M059J (cell line): ENCODE measurements around the gene MIA3. TPM values are rescaled to one million over a fixed set of nuclear protein-coding genes. Genes with fewer than 3 reads are reported as not detected.
"Not testable (repeated sequence)": the region's sequence is repeated elsewhere in the genome, so short reads cannot be mapped to it uniquely, and the experiment has no call there.

Source experiments
- DNase-seq: peaks from one replicate; pipeline ENCODE4 v3.0.0-alpha.2; 2012; ENCODE audit warnings: low read depth
- total RNA-seq: library from RNA; depleted of rRNA; stranded (reverse); fragments of >200 nt; shearing (Covaris generic); gene quantifications from 2 replicates; pipeline ENCODE4 v1.2.3, GENCODE V29; 2014; rRNA removed

Gene MIA3, protein sequence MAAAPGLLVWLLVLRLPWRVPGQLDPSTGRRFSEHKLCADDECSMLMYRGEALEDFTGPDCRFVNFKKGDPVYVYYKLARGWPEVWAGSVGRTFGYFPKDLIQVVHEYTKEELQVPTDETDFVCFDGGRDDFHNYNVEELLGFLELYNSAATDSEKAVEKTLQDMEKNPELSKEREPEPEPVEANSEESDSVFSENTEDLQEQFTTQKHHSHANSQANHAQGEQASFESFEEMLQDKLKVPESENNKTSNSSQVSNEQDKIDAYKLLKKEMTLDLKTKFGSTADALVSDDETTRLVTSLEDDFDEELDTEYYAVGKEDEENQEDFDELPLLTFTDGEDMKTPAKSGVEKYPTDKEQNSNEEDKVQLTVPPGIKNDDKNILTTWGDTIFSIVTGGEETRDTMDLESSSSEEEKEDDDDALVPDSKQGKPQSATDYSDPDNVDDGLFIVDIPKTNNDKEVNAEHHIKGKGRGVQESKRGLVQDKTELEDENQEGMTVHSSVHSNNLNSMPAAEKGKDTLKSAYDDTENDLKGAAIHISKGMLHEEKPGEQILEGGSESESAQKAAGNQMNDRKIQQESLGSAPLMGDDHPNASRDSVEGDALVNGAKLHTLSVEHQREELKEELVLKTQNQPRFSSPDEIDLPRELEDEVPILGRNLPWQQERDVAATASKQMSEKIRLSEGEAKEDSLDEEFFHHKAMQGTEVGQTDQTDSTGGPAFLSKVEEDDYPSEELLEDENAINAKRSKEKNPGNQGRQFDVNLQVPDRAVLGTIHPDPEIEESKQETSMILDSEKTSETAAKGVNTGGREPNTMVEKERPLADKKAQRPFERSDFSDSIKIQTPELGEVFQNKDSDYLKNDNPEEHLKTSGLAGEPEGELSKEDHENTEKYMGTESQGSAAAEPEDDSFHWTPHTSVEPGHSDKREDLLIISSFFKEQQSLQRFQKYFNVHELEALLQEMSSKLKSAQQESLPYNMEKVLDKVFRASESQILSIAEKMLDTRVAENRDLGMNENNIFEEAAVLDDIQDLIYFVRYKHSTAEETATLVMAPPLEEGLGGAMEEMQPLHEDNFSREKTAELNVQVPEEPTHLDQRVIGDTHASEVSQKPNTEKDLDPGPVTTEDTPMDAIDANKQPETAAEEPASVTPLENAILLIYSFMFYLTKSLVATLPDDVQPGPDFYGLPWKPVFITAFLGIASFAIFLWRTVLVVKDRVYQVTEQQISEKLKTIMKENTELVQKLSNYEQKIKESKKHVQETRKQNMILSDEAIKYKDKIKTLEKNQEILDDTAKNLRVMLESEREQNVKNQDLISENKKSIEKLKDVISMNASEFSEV (N-terminal part only)
- total RNA-seq = 51.0 and 53.7 TPM in 2 replicates

DNA sequence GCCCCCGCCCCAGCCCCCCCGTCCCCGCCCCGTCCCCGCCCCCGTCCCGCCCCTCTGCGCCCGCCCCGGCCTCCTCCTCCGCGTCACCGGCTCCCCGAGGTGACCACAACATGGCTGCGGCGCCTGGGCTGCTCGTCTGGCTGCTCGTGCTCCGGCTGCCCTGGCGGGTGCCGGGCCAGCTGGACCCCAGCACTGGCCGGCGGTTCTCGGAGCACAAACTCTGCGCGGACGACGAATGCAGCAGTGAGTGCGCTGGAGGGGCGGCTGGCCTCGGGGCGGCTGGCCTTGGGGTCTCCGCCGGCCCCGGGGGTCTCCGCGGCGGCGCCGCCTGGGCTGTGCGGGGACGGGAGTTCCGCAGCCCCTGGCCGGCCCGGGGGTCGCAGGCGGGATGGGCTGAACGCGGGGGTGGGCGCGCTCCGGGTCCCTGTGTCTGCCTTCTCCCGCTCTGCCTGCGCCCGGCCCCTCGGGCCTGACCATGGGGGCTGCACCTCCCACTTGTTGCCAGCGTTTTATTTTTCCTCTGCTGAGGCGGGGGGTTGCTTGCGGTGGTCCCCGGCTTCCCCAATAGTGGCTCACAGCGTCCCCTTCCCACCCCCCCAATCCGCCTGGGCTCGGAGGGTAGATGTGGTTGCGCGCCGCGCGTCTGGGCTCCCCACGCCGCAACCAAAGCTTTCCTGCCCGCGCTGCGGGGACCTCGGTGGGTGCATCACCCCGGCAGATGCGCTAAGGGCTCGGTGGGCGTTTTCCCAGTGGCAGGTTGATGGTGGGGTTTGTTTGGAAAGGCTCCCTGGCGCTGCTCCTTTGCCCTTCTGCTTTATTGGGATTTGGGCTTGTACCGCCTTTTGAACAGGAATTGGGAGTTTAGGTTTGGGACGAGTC lies at the start of gene MIA3:
Gene MIA3, plus strand, starts transcription at position 97 of the 879 bp plus-strand sequence. Its CDS starts 14 bp downstream, at position 111.
- peak; percentile 27 for DNase-seq

DNA sequence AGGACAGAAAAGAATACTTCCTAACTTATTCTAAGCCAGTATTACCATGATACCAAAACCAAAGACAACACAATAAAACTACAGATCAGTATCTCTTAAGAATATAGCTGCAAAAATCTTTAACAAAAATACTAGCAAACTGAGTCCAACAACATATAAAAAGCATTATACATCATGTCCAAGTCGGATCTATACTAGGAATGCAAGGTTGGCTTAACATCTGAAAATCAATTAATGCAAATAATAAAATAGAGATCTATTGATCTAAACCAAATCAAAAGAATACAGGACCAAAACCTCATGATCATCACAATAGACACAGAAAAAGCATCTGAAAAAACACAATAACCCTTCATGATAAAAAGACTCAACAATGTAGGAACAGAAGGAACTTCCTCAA lies 47.1 kb upstream of the MIA3 start:
- no peak for DNase-seq

DNA sequence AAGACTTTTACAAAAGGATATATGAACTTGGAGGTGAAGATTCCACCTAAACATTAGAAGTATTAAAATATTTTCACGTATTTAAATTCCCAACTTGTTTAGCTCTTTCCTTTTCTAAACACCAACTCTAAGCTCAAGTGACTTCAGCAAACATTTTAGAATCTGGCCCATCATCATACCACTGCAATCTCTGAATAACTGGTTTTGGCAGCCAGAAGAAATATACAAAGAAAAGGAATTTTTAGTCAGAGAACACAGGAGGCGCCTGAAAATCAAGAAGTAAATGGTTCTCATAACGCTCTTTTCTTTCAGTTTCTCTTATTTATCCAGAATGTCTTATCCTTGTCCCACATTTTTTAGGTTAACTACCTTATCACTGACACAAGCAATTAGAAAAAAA lies 38.6 kb upstream of the MIA3 start:
- DNase-seq = no peak

DNA sequence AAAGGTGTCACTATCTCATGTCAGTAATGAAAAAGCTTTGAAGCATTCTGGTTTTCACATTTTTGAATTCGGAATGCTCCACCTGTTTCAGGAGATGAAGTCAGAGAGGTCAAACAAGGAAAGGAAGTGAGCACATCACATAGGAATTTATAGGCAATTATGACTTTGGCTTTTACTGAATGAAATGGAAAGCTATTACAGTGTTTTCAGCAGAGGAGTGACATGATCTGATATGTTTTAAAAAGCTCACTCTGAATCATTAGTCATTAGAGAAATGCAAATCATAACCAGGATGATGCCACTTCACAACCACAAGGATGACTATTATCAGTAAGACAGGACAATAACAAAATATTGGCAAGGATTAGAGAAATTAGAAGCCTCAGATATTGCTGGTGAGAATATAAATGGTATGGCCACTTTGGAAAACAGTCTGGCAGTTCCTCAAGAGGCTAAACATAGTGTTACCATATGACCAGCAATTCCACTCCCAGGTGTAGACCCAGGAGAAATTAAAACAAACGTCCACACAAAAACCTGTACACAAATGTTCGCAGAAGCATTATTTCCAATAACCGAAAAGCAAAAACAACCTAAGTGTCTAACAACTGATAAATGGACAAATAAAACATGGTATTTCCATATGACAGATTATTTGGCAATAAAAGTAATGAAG lies 35.7 kb upstream of the MIA3 start:
- peak; percentile 87 for DNase-seq

DNA sequence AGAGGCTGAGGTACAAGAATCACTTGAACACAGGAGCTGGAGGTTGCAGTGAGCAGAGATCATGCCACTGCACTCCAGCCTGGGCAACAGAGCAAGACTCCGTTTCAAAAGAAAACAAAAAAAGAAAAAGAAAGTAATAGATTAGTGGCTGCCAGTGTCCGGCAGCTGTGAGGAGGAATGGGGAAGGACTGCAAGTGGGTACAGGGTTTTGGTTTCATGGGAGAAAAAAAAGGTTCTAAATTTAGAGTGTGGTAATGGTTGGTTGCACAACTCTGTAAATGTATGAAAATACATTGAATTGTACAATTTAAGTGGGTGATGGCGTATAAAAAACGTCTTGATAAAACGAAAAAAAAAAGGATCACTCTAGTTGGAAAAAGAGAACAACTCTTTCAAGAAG lies 34.8 kb upstream of the MIA3 start:
- no peak for DNase-seq

DNA sequence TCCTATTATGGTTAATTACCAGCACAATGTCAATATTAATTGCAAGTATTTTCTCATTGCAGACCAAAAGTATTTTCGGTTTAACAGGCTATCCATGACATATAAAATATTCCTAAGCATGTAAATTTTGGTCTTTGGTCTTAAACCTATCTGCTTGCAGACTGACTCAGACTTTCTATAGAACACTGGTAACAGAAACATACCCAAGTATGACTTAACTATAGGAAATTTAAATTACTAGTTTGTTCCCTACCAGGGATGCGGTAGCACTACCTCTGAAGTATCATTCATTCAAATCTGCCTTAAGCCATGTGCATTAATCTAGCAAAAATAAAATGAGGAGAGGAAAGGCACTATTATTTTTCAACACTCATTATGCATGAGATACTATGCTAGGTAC lies 31.1 kb upstream of the MIA3 start:
- DNase-seq = no peak

DNA sequence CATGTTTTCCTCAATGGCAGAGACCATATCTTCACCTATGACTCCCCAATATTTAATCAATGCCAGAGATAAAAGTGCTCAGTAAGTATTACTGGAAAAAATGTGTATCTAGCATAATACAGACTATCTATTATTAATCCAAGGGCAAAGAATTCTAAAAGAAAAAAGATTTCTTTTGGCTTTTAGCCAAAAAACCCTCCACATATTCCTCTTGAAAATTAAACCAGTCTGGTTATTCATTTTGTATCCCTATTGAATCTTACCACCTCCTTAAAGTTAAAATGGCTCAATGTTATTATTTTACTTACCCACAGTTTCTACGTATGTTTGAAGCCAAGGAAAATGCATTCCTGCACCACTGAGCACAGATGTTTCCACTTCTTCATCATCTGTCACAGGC lies 29.8 kb upstream of the MIA3 start:
- no peak for DNase-seq

DNA sequence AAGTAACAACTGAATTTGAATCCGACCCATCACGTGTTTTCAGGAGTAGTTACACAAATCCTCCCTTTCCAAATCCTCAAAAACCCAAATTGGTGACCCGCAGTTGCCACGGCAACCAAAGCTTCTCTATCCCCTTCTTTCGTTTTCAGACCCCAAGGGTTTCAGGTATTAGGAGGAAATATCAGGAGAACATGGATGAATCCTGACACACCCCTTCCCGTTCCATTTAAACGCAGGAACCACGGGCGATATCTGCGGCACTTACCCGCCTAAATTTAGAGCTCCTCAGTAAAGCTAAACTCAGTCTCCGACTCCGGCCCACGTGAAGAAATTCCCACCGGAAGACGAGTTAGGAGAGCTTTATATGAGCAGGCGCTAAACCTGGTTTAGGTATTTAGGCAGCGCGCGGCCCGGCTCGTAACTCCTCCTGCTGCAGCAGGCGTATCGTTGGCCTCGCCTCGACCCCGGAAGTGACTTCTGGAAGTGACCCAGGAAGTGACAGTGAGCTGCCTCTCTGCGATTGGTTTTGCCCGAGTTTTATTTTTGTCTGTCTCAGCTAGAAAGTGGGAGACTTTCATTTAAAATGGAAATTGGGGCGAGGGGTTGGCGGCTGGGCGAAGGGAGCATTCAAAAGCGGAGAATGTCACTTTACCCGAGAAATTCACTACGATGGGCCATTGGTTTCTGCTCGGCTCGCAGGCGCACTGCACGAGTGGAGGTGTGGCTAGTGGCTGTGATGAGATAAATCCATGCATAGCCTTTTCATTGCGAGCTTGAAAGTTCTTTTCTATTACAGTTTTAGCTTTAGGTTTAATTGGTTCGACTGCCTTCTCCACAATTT lies 28.2 kb upstream of the MIA3 start, which contains the start of gene TAF1A:
Gene TAF1A, minus strand, starts transcription at position 472 of the 841 bp plus-strand sequence.
- peak; percentile 90 for DNase-seq

DNA sequence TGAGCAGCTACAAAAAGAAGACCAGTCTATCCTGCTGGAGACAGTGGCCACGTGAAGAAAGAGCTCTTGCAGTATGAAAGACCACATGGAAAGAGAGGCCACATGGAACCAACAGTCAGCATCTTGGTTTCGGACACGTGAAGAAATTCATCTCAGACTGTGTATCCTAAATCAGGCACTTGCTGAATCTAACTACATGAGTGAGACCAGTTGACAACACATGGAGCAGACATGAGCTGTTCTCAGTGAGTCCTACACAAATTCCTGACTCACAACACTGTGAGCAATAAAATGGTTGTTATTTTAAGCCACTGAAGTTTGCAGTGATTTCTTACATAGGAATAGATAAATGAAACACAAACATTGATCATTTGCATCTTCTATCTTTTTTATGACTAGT lies 25.7 kb upstream of the MIA3 start:
- DNase-seq = peak; percentile 19

DNA sequence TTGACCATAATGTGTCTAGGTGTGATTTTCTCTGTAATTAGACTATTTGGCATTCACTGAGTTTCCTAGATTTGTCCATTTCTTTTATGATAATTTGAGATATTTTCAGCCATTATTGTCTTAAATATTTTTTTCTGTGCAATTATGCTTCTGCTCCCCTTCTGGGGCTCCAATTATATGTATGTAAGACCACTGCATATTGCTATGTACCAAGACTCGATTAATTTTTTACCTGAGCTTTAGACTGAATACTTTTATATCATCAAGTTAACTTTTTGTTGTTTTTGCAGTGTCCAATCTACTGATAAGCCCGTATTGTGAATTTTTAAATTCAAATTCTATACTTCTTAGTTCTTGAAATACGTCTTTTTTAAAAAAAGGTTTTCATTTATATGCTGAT lies 23.1 kb upstream of the MIA3 start:
- no peak for DNase-seq

DNA sequence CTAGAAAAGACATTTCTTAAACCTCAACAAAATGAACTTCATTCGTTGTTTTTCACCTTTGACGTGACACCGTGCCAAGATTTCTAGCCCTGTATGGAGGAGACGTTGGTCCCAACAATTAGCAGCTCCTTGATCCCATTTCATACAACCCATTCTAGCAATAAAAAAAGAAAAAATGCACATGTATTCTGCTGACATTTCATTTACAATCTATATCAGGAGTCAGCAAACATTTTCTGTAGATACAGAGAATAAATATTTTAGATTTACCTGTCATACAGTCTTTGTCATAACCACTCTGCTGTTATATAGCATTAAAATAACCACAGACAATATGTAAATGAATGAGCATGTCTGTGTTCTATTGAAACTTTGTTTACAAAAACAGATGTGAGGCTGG lies 21.2 kb upstream of the MIA3 start:
- DNase-seq = no peak

DNA sequence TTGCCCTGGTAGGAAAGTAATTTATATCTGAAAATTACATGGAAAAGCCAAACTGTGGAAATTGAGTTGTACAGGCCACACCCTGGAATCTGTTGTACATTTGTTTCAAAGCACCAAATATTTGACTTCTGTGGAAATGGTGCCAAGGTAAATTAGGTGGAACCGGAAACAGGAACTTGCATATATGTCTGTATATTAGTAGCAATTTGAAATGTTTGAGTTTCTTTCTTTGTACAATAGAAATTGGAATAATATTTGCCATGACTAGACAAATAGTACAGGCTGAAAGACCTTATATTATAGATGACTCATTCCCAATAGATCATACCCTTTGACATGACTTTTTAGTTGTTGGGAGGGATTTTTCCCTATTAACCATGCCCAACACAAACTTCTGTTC lies 17.6 kb upstream of the MIA3 start:
- DNase-seq = no peak

DNA sequence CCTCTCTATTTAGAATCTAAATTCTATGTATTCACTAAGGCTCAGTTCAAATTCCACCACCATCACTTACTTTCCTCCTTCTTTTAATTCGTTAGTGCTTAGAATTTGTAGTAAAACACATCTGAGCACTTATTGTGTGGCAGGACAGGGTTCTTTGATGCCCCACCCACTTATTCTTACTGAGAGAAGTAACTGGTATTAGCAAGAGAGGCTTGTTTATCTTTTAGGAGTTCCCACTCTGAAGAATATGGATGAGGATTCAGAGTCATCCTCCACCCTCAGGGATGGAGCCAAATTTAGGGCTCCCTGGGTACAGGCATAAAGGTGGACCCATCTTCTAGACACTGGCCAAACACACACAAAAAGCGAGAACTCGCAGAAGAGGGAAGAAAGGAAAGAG lies 16.6 kb upstream of the MIA3 start:
- no peak for DNase-seq

DNA sequence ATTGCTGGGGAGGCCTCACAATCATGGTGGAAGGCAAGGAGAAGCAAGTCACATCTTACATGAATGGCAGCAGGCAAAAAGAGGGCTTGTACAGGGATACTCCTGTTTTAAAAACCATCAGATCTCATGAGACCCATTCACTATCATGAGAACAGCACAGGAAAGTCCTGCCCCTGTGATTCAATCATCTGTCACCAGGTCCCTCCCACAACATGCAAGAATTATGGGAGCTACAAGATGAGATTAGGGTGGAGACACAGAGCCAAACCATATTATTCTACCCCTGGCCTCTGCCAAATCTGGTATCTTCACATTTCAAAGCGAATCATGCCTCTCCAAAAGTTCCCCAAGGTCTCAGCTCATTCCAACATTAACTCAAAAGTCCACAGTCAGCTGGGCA lies 11.1 kb upstream of the MIA3 start:
- DNase-seq = no peak

DNA sequence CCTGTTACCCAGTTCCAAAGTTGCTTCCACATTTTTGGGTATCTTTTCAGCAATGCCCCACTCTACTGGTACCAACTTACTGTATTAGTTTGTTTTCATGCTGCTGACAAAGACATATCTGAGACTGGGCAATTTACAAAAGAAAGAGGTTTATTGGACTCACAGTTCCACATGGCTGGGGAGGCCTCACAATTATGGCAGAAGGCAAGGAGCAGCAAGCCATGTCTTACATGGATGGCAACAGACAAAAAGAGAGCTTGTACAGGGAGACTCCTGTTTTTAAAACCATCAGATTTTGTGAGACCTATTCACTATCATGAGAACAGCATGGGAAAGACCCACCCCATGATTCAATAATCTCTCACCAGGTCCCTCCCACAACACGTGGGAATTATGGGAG lies 8.8 kb upstream of the MIA3 start:
- DNase-seq = not testable (repeated sequence)

DNA sequence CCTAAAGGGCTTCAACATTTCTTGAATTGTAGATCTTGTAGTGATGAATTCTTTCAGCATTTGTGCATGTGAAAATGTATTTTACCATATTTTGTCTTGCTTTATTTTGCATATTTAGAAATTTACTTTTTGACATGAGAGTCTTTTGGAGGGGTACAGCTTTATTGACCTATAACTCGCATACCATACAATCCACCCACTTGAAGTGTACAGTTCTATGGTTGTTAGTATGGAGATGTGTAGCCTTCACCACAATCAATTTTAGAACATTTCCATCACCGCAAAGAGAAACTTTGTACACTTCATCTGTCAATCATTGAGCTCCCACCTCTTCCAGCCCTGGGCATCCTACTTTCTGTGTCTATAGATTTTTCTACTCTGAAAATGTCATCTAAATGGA lies 7.2 kb upstream of the MIA3 start:
- no peak for DNase-seq

DNA sequence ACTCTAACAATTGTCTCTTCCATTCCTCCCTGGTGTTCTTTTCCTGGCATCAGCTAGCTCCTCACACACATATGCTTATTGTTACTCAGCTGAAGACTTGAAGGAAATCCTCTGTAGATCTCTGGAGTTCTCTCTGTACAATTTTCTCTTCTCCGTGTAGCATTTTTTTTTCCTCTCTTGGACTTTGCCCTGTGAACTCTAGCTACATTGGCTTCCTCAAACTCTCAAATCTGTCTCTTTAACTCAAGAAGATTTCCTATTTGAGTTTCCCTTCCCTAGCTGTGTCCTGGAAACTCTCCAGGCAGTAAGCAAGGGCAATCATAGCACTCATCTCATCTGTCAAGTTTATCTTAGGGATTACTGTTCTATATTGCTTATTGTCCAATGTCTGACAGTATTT lies 4.3 kb upstream of the MIA3 start:
- DNase-seq = no peak

DNA sequence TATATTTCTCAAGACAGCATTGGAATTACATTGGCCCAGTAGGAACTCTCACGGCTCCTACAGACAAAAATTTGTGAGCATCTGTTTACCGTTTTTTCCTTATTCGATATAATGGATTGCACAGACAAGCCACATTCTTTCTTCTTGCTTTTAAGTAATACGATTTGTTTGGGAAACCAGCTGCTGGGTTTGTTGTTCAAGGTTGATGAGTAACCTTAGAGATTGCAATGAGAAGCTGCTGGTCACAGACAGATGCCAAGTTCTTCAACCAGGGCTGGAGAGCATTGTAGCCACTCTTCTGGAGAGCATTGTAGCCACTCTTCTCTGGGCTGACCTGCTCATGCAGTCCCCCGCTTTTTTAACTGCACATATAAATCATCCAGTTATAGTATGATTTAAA lies 1.4 kb upstream of the MIA3 start:
- DNase-seq = peak; percentile 68

DNA sequence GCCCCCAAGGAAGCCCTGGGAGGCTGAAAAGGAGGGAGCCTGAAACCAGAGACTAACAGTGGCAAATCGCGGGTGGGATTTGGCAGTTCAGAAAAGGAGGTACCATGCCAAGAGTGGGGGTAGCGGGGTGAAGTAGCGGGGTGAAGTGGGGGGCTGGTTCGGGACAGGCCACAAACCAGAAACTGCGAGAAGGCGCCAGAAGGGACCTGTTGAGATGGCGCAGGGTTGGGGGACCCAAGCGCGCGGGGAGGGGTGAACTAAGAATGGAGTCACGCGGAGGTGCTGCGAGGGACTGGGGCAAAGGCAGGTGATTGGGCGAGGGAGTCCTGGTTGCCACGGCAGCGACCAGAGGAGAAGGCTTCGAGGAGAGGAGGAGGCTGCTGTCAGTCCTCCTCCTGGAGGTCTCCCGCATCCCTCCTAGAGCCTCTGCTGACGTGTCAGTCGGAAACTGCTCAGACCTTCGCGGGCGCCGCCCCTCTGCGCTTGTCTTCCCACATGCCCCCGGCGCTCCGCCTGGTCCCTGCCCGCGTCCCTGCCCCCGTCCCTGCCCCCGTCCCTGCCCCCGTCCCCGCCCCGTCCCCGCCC lies 438 bp upstream of the MIA3 start:
- peak; percentile 98 for DNase-seq
